Rectal smooth muscle tissue (tissue), 1 donor: ENCODE data around the gene PSIP1.

ENCODE experiments used
- H3K27ac ChIP-seq: one replicate; pipeline ENCODE4 v1.7.0; 2013; ENCODE audit warnings: low read depth, low read length, inconsistent platforms
- H3K27me3 ChIP-seq: one replicate; pipeline ENCODE4 v1.7.0; 2013; ENCODE audit warnings: low read length; ENCODE audit not compliant: control insufficient read depth, insufficient read depth
- H3K36me3 ChIP-seq: one replicate; pipeline ENCODE4 v1.7.0; 2013; ENCODE audit warnings: low read length; ENCODE audit not compliant: control insufficient read depth, insufficient read depth
- H3K4me1 ChIP-seq: one replicate; pipeline ENCODE4 v1.7.0; 2013; ENCODE audit warnings: low read length; ENCODE audit not compliant: control insufficient read depth, insufficient read depth
- H3K4me3 ChIP-seq: one replicate; pipeline ENCODE4 v1.7.0; 2013; ENCODE audit warnings: low read length
- H3K9ac ChIP-seq: one replicate; pipeline ENCODE4 v1.7.0; 2013; ENCODE audit warnings: low read length

PSIP1 gene

GRCh38 chr9:15498246-15498995 is 12.3 kb downstream of the PSIP1 start:
- no peak overlapping the region for H3K9ac ChIP-seq
- no peaks in the 10 kb centered on the region for H3K27me3 ChIP-seq
- no peak overlapping the region for H3K27ac ChIP-seq
- no peaks in the 10 kb centered on the region for H3K36me3 ChIP-seq
- no peaks in the 10 kb centered on the region for H3K4me1 ChIP-seq
- H3K4me3 ChIP-seq, result no peak overlapping the region

DNA sequence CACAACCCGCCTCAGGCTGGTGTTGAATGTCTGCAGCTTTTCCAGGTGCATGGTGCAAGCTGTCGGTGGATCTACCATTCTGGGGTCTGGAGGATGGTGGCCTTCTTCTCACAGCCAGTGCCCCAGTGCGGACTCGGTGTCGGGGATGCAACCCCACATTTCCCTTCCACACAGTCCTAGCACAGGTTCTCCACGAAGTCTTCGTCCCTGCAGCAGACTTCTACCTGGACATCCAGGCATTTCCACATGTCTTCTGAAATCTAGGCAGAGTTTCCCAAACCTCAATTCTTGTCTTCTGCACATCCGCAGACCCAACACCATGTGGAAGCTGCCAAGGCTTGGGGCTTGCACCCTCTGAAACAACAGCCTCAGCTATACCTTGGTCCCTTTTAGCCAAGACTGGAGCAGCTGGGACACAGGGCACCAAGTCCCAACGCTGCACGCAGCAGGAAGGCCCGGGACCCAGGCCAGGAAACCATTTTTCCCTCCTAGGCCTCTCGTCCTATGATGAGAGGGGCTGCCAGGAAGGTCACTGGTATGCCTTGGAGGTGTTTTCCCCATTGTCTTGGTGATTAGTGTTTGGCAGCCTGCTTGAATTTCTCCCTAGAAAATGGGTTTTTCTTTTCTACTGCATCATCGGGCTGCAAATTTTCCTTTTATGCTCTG is 18.2 kb downstream of the PSIP1 start:
- Histone ChIP-seq H3K27ac (no peak overlapping the region), H3K4me3 (no peak overlapping the region), H3K9ac (no peak overlapping the region), H3K4me1 (no peaks in the 10 kb centered on the region), H3K36me3 (no peaks in the 10 kb centered on the region), H3K27me3 (no peaks in the 10 kb centered on the region)

GRCh38 chr9:15491950-15492349 is 18.8 kb downstream of the PSIP1 start:
- Histone ChIP-seq H3K9ac (no peak overlapping the region), H3K27ac (no peak overlapping the region), H3K36me3 (no peaks in the 10 kb centered on the region), H3K27me3 (no peaks in the 10 kb centered on the region), H3K4me3 (no peak overlapping the region), H3K4me1 (no peaks in the 10 kb centered on the region)

- Histone ChIP-seq H3K4me1 (no peaks in the 10 kb centered on the region), H3K27ac (no peak overlapping the region), H3K27me3 (no peaks in the 10 kb centered on the region), H3K36me3 (peaks cover 3% of the 10 kb centered on the region), H3K4me3 (no peak overlapping the region), H3K9ac (no peak overlapping the region)
Observed at GRCh38 chr9:15485836-15486666, 24.7 kb downstream of the PSIP1 start.

DNA sequence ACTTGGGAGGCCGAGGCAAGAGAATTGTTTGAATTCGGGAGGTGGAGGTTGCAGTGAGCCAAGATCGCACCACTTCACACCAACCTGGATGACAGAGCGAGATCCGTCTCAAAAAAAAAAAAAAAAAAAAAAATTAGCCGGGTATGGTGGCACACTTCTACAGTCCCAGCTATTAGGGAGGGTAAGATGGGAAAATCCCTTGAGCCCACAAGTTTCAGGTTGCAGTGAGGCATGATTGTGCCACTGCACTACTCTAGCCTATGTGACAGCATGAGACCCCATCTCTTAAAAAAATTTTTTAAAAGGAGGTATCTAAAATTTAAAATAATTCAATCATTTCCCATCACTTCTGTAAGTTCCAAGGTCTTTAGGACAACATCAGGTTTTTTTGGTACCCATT is 26.0 kb downstream of the PSIP1 start:
- Histone ChIP-seq H3K36me3 (peaks cover 3% of the 10 kb centered on the region), H3K4me3 (no peak overlapping the region)

DNA sequence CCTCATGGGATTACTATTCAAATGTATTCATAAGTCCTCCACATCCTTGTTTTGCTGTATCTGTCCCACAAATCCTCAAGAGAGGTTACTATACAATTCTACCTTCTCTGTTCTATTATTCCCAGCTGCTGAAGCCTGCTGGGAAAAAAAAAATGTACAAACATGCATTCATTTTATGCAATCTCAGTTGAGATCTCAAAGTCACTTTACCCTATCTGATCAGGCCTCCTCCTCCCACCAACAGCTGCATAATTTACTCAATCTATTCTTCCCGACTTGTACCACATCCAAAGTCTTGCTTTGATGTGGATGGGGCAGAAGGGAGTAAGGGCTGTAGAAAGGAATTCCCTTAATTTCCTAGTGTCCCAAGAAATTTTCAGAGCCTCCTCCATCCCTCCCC is 28.6 kb downstream of the PSIP1 start:
- Histone ChIP-seq H3K4me3 (no peak overlapping the region), H3K9ac (no peak overlapping the region), H3K4me1 (no peaks in the 10 kb centered on the region), H3K36me3 (peaks cover 3% of the 10 kb centered on the region), H3K27ac (no peak overlapping the region), H3K27me3 (no peaks in the 10 kb centered on the region)

More for the DNA sequence above, 26.0 kb downstream of the PSIP1 start:
- Histone ChIP-seq H3K27ac (no peak overlapping the region), H3K27me3 (no peaks in the 10 kb centered on the region), H3K4me1 (no peaks in the 10 kb centered on the region), H3K9ac (no peak overlapping the region)

DNA sequence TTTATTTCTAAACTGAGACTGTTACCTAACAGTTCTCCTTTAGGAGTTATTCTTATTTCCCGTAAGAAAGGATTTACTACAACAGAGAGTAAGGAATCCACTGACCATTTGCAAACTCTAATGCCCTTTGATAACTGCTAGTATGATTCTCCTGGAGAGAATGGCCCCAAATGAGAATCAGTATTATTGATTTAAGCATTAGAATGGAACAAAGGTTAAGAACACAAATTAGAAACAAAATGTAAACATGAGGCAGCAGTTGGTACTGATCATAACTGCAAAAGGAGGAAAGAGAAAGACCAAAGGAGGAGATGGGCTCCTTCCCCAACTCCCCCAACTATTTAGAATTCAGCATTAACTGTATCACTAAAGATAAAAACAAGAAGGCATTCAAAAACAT is 30.7 kb downstream of the PSIP1 start:
- no peak overlapping the region for H3K4me3 ChIP-seq
- H3K9ac ChIP-seq, result no peak overlapping the region
- H3K36me3 ChIP-seq, result peaks cover 5% of the 10 kb centered on the region
- H3K27me3 ChIP-seq, result no peaks in the 10 kb centered on the region
- H3K4me1 ChIP-seq, result no peaks in the 10 kb centered on the region
- H3K27ac ChIP-seq, result no peak overlapping the region

DNA sequence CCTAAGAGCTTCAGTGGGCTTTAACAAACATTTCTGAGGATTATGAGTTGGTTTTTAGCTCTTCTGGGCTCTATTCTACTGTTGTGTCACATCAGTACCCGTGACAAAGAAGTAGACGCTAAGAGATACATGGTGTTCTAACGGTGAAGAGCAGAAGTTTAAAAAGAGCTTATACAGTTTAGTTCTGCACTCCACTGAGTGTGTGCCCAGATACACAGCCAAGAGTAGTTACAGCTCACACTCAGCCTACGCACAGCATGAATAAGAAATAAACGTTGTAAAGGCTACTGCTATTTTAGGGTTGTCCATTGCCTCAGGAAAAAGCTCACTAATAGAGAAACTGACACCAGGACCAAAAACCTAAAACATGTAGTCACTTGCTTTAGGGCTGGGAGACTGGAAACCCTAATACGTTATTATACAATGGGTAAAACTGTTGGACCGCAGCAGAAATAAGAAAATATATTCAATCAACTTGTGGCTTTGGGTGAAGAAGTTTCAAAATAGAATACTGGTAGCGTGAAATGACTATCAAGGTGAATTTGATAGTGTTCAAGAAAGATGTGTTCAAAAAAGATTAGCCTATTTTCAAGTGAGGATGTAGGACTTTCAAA is 34.7 kb downstream of the PSIP1 start:
- no peaks in the 10 kb centered on the region for H3K27me3 ChIP-seq
- H3K36me3 ChIP-seq, result peaks cover 4% of the 10 kb centered on the region
- H3K9ac ChIP-seq, result no peak overlapping the region
- no peak overlapping the region for H3K27ac ChIP-seq
- no peaks in the 10 kb centered on the region for H3K4me1 ChIP-seq
- no peak overlapping the region for H3K4me3 ChIP-seq

GRCh38 chr9:15469862-15470261 is 40.9 kb downstream of the PSIP1 start:
- H3K36me3 ChIP-seq, result peaks cover 4% of the 10 kb centered on the region
- no peaks in the 10 kb centered on the region for H3K27me3 ChIP-seq
- no peak overlapping the region for H3K27ac ChIP-seq
- H3K4me3 ChIP-seq, result no peak overlapping the region
- H3K4me1 ChIP-seq, result no peaks in the 10 kb centered on the region
- no peak overlapping the region for H3K9ac ChIP-seq

- Histone ChIP-seq H3K4me1 (no peaks in the 10 kb centered on the region), H3K36me3 (peaks cover 4% of the 10 kb centered on the region), H3K4me3 (no peak overlapping the region), H3K27ac (no peak overlapping the region), H3K9ac (no peak overlapping the region), H3K27me3 (no peaks in the 10 kb centered on the region)
Observed at GRCh38 chr9:15469406-15469805, 41.4 kb downstream of the PSIP1 start.

- Histone ChIP-seq H3K9ac (no peak overlapping the region), H3K4me3 (no peak overlapping the region), H3K27ac (no peak overlapping the region), H3K27me3 (no peaks in the 10 kb centered on the region), H3K4me1 (peaks cover 5% of the 10 kb centered on the region), H3K36me3 (peaks cover 4% of the 10 kb centered on the region)
Observed at GRCh38 chr9:15468145-15468544, 42.6 kb downstream of the PSIP1 start.

DNA sequence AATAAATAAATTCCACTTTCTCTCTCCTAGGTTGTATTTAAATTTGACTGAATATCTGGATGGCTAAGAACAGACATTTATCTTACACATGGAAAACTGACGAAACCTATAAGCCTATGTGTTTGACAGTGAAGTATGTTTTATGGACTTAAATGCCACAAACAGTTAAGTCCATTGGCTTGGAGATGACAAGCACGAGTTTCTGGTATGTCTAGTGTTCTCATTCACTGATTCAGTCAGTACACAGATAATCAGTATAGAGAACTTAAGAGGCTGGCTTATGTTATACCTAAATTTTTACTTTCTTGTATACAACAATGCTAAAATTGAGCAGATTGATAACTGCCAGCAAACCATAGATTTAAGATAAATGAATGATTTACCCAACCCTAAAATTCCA is 49.2 kb downstream of the PSIP1 start:
- Histone ChIP-seq H3K36me3 (peaks cover 11% of the 10 kb centered on the region), H3K27me3 (no peaks in the 10 kb centered on the region), H3K4me1 (peaks cover 5% of the 10 kb centered on the region), H3K4me3 (no peak overlapping the region), H3K9ac (no peak overlapping the region), H3K27ac (no peak overlapping the region)
